SU-DHL-6 (cell line): ENCODE data around the gene ANXA9.

Experiments used
- CTCF ChIP-seq: fragments of 200-600 bp; sonication (generic); IDR thresholded peaks from one replicate; pipeline ENCODE4 v1.5.1; 2017; ENCODE audit warnings: antibody characterized with exemption, mild to moderate bottlenecking, low read length, moderate library complexity; ENCODE audit not compliant: insufficient read depth, poor library complexity, severe bottlenecking
- EZH2phosphoT487 ChIP-seq: fragments of 200-600 bp; sonication (generic), shearing (Covaris generic); conservative IDR thresholded peaks from 2 replicates; pipeline ENCODE4 v1.6.1; 2018; ENCODE audit warnings: mild to moderate bottlenecking, antibody characterized with exemption, low read length, moderate library complexity, mixed read lengths

DNA sequence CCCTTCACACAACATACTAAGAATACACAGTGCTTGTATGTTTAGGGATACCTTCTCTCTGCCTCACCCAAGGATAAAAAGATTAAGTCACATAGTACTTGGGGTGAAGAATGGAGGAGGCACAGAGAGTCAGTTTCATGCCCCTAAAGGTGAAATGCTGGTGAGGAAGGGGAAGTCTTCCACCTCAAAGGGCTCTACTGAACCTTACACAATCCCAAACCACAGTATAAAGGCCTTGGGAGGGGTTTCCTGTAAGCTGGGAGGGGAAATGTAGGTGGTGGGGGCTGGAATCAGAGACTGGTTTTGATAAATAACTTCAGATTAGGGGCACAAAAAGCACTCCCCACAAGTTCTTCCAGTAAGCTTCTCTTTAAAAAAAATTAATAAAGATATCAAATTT is 21.1 kb downstream of the ANXA9 start:
- TF ChIP-seq CTCF = no peak
- TF ChIP-seq EZH2phosphoT487 = no peak
